ENCODE measurements around the gene B4GALNT3. TPM values are rescaled to one million over a fixed set of nuclear protein-coding genes. Genes with fewer than 3 reads are reported as not detected.

B4GALNT3 gene
- total and polyA plus RNA-seq, 10 of the 15 experiments (the other 5 are each of a cell fraction or from before 2014, with no cell fraction given), result 0.05 to 4.2 (median 2.7) TPM; not detected in 1

DNA sequence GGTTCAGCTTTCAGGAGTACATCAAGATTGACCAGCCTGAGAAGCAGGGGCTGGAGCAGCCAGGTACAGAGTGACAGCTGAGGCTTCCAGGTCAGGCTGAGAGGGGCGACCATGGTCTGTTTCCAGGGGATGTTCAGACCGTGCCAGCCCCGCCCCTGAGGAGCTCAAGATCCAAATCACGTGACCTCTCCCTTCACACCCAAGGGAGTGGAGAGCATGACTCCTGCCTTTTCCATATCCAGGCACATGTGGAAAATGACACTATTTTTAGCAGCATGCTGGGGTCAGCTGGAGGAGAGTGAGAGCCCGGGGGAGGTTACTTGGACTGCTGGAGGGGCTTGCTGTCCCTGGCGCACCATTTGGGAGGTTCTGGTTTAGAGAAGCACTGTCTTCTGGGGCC is 92.7 kb downstream of the B4GALNT3 start:
- Histone ChIP-seq H3K27me3 (replicated peaks in 1 of 2; ENCODE audit: control insufficient read depth in 2 of 2, insufficient read depth in 2 of 2, low read length in 1 of 2) (peaks cover 0 to 3% of the 10 kb centered on the region in 2 experiments; a peak in 1 of 4 replicates), H2AFZ (ENCODE audit: control insufficient read depth, low read depth, low read length) (no peak overlapping the region), H3K27ac (ENCODE audit: control insufficient read depth, insufficient read depth) (no peak overlapping the region), H3K4me2 (ENCODE audit: control insufficient read depth, insufficient read depth) (no peak overlapping the region), H3K4me3 (no peak overlapping the region), H3K4me1 (ENCODE audit: control insufficient read depth, insufficient read depth, low read length) (no peaks in the 10 kb centered on the region), H3K36me3 (ENCODE audit: control insufficient read depth in 2 of 2, insufficient read depth in 2 of 2, low read length in 1 of 2) (no peaks in the 10 kb centered on the region), H3K9me3 (replicated peaks; ENCODE audit: control insufficient read depth, insufficient read depth, low read length) (no peaks in the 10 kb centered on the region), H4K20me1 (ENCODE audit: control insufficient read depth, insufficient read depth) (no peaks in the 10 kb centered on the region), H3K9ac (ENCODE audit: control insufficient read depth, insufficient read depth, low read length) (no peak overlapping the region), H3K79me2 (ENCODE audit: control insufficient read depth, insufficient read depth, low read length) (no peaks in the 10 kb centered on the region)
- ChIA-PET POLR2A (no interaction called here), RAD21 (ENCODE audit: unreplicated experiment) (no interaction called here), SMC1A (ENCODE audit: uncharacterized antibody, unreplicated experiment) (no interaction called here), CTCF (interaction anchor here (0.6 to 1.3 kb wide), 2 partner anchors 100 to 139 kb away, joined by 3 to 5 read pairs; no protein-coding TSS in a partner anchor)
- WGBS (ENCODE audit: insufficient coverage, insufficient replicate concordance, low lambda C conversion rate, missing lambda C conversion rate), result 36% methylated on average over 6 of the region's 6 CpGs
- in situ Hi-C loops (cut with MboI) (loop anchor here (5.0 kb wide), 1 partner anchor 95 kb away; the partner anchor contains the start of gene B4GALNT3), intact Hi-C loops (cut with micrococcal nuclease; ENCODE audit: unreplicated experiment) (no loop called here)
- ATAC-seq, result no peak
- BruUV-seq (replicated peaks), result no TSS peak
- TF ChIP-seq, protein P1, sequence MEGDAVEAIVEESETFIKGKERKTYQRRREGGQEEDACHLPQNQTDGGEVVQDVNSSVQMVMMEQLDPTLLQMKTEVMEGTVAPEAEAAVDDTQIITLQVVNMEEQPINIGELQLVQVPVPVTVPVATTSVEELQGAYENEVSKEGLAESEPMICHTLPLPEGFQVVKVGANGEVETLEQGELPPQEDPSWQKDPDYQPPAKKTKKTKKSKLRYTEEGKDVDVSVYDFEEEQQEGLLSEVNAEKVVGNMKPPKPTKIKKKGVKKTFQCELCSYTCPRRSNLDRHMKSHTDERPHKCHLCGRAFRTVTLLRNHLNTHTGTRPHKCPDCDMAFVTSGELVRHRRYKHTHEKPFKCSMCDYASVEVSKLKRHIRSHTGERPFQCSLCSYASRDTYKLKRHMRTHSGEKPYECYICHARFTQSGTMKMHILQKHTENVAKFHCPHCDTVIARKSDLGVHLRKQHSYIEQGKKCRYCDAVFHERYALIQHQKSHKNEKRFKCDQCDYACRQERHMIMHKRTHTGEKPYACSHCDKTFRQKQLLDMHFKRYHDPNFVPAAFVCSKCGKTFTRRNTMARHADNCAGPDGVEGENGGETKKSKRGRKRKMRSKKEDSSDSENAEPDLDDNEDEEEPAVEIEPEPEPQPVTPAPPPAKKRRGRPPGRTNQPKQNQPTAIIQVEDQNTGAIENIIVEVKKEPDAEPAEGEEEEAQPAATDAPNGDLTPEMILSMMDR (IDR thresholded peaks at IDR 0.05 in 2 of 3, conservative IDR thresholded peaks at IDR 0.05 in 1 of 3; ENCODE audit: control insufficient read depth in 2 of 3, extremely low read depth in 1 of 3, insufficient read depth in 1 of 3, low read depth in 3 of 3, low read length in 3 of 3), result no peak
- TF ChIP-seq GABPA (IDR thresholded peaks at IDR 0.05; ENCODE audit: low read depth) (no peak), YBX1 (IDR thresholded peaks at IDR 0.05) (no peak), CEBPZ (IDR thresholded peaks at IDR 0.05; ENCODE audit: low read depth, low read length) (no peak), IRF3 (IDR thresholded peaks at IDR 0.05) (no peak), EZH2 (IDR thresholded peaks at IDR 0.05; ENCODE audit: borderline replicate concordance, control insufficient read depth, low read depth, low read length) (no peak)
- TF ChIP-seq, protein P2, sequence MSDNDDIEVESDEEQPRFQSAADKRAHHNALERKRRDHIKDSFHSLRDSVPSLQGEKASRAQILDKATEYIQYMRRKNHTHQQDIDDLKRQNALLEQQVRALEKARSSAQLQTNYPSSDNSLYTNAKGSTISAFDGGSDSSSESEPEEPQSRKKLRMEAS (IDR thresholded peaks at IDR 0.05; ENCODE audit: low read depth, low read length), result no peak
- no peak for FAIRE-seq
- DNase-seq (ENCODE audit: low read depth, low spot score), result no peak

Data from GM12878 (cell line).